Measurements from ENCODE around the gene BAZ1B.
"Not testable (repeated sequence)": the region's sequence is repeated elsewhere in the genome, so short reads cannot be mapped to it uniquely, and the experiment has no call there.

BAZ1B gene

DNA sequence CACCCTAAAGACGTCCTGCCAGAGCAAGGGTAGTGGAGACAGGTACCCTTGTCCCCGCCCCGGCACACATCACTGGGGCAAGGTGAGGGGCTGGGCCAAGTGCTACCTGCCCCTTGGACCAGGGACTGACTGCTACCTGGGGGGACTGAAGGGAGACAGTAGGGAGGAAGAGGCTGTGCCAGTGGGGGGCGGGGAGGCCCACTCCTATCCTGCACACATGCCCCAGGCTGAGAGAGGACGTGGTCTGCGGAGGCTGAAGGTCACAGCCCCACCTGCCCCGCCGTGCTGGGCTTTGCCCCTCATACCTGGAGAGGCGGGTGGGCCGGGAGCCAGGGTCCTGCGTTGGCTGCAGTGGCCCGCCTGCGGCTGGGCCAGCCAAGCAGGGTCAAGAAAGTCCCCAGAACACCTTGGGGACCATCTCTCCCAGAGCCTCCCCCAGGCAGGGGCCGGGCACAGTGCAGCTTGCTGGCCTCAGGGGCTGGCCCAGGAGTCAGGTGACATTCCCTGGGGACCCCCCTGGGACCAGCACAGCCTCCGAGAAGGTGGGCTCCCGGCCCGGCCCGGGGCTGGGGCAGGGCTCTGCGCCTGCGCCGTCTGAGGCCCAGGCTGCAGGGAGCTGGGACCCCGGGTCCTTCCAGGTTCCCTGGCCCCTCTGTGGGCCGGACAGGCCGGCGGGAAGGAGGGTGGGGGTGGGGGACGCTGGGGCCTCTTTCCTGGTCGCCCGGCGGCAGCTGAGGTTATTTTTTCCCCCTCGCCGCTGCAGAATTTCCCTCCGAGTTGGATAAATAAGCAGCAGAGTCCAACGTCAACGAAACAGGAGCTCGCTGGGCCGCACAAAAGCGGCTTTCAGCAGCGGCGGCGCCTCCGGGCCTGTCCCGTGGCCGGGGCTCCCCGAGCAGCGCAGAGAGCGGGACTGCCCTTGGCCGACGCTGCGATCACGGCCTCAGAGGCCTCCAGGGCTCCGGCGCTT, 98.3 kb downstream of the BAZ1B start:
- no peak for DNase-seq

DNA sequence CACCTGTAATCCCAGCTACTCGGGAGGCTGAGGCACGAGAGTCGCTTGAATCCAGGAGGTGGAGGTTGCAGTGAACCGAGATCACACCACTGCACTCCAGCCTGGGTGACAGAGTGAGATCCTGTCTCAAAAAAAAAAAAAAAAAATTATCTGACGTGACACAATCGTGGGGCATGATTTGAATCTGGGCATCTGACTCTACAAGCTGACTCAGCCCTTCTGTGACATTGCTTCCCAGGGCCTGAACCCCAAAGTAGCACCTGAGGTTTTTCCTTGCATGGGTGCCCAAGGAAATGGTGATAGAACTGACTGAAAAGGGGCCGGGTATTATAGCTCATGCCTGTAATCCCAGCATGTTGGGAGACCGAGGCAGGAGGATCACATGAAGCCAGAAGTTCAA, 101.5 kb downstream of the BAZ1B start:
- not testable (repeated sequence) for DNase-seq

DNA sequence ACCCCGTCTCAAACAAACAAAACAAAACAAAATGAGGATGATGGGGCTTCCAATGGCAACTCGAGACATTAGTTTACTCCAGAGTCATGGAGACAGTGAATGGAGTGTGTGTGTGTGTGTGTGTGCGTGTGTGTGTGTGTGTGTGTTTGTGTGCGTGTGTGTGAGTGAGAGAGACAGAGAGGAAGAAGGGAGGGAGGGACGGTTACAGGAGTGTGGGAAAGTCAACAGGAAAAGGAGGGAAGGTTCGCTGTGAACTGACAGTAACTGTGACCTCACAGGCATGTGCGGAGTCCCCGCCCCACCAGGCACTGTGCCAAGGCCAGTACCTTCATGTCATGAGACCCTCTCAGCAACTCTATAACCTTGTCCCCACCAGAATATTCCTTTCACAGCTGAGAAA, 102.1 kb downstream of the BAZ1B start:
- DNase-seq = not testable (repeated sequence)

DNA sequence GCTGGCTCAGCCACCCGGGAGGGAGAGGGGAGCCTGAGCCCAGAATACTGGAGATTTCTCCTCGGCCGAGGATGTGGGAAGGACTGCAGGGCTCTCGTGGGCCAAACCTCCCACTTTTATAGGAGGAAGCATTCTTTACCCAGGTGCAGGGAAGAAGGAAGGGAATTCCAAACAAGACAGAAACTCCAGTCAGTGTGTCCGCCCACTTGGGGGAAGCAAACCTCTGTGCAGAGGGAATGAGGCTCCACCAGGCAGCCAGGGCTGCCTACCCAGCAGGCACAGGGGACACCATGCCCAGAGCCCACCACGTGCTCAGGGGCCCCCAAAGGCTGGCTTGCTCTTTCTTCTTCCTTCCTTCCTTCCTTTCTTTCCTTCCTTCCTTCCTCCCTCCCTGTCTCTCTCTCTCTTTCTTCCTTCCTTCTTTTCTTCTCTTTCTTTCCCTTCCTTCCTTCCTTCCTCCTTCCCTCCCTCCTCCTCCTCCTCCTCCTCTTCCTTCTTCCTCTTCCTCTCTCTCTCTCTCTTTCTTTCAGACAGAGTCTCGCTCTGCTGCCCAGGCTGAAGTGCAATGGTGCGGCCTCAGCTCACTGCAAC, 103.9 kb downstream of the BAZ1B start:
- no peak for DNase-seq

DNA sequence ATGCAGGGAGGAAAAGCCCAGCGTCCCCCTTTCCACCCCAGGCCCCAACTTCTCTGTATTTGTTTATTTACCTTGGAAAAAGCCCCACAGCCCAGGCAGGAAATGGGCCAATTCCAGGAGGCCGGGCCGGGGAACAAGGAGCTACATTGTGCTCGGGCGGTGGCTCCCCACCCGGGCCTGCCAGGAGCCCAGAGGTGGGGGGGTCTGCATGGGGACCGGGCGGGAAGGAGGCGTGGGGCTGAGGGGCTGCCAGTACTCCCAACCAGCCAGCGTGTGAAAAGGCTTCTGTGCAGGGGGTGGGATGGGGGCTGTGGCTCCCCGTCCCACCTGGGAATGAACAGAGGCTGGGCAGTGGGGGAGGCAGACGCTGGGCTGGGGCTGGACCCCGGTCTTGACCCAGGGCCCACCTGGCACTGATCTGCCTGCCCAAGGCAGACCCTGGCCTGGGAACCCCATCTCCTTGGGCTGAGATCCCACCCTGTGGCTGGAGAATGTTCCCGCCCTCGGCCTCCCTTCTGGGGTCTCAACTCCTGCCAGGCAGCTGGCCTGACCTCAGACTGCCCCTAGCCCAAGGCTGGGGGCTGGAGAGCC, 111.5 kb downstream of the BAZ1B start:
- DNase-seq = not testable (repeated sequence)

DNA sequence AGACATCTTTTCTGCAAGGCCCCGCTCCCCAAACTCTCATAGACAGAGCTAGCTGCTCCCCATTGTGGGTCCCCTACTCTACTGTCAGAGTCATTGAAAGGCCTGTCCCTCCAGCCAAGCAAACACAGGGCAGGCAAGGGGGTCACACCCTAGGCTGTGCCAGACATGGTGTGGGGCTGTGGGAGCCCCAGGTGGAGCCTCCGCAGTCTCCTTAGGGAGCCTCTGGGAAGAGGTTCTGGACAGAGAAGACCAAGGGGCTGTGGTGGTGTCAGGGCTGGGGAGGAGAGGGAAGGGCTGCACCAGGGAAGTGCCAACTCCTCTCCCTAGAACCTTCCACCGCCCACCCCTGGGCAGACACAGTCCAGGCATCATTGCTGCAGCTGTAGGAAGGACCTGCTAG, 117.2 kb downstream of the BAZ1B start:
- DNase-seq = not testable (repeated sequence)

DNA sequence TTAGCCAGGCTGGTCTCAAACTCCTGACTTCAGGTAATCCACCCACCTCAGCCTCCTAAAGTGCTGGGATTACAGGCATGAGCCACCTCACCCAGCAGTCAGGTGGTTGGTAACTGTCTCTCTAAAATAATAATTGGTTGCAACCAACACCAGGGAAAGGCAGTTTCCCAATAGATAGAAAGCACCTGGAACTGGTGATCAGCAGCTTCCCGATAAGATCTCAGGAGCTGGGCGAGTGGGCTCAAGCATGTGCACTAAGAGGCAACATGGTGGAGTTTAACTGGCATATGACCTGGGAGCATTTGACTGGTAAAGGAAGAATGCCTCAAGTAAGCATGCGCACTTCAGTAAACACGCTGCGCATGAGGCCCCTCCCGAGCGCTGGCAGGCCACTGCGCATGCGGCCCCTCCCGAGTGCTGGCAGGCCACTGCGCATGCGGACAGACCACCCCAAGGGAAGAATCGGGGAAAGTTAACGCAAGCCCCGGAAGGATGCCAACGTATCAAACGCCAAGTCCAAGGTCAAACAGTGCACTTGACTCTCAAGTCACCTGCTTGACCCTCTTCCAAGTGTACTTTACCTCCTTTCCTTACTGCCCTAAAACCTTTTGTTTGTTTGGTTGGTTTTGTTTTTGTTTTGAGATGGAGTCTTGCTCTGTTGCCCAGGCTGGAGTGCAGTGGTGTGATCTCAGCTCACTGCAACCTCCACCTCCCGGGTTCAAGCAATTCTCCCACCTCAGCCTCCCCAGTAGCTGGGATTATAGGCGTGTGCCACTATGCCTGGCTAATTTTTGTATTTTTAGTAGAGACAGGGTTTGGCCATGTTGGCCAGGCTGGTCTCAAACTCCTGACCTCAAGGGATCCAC, 122.7 kb downstream of the BAZ1B start:
- peak; percentile 80 to 81 for DNase-seq

DNA sequence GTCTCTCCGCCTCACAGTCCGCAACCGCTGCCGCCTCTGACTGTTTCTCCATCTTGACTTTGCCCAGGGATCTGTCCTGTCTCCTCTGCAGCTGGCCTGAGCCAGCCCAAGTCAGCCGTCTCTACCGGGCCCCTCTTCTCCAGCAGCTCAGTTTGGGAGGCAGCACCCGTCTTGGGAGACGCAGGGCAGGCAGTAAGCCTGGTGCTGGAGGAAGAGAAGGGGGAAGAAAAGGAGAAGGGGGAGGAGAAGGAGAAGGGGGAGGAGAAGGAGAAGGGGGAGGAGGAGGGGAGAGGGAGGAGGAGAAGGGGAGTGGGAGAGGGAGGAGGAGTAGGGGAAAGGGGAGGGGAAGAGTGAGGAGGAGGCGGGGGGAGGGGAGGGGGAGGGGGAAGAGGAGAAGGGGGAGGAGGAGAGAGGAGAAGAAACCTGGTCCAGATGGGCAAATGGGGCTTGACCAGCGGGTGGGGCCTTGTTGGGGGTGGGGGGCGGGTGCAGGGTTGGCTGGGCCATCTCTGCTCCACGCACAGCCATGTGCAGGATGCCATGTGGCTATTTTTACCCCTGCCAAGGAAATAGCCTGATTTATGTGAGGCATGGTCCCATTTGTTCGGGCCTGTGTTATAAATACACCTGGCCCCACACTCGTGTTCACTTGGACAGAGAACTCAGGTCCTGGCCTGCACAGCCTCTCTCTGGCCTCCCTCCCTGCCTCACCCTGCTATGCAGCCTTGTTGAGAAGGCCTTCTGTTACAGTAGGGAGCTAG, 124.4 kb downstream of the BAZ1B start:
- no peak for DNase-seq

DNA sequence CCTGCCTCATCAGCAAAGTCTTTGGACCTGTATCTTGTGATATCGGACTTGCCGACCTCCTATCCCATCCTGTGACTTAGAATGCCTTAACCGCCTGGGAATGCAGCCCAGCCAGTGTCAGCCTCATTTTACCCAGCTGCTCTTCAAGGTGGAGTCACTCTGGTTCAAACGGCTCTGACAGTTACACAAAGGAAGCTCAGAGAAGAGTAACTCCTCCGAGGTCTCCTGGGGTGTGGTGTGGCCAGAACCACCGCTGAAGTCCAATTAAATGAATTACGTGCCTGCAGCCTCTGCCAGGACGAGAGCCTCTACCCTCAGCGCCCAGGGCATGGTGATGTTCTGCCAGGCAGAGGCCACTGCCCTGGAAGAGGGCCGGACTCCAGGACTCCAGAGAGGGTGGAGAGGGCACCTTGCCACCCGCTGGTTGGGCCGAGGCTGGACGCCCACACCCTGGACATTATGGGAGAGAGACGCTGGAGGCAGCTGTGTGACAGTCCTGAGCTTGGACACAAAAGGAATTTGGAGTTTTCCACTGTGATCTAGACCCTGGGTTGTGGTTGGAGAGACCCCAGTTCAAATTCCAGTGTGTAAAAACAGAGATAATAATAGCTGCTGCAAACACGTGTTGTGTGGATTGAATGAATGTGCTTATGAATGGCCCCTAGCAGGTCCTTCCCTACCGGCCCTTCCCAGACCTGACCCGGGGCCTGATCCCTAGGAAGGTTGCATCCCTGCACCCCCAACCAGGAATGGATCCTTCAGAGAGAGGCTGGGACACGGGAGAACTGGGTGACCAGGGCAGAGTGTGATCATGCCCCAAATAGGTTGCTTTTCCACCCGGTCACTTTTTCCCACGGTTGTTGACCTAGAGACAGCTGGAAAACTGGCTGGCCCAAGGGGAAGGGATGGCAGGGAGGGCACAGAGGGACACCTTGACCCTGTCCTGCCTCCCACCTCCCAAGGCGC, 126.3 kb downstream of the BAZ1B start:
- DNase-seq = no peak

DNA sequence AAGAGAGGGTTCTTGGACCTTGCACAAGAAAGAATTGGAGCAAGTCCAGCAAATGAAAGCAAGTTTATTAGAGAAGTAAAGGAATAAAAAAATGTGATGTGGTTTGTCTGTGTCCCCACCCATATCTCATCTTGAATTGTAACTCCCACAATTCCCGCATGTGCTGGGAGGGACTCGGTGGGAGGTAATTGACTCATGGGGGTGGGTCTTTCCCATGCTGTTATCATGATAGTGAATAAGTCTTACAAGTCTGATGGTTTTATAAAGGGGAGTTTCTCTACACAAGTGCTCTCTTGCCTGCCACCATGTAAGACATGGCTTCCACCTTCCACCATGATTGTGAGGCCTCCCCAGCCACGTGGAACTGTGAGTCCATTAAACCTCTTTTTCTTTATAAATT, 127.7 kb downstream of the BAZ1B start:
- no peak for DNase-seq

DNA sequence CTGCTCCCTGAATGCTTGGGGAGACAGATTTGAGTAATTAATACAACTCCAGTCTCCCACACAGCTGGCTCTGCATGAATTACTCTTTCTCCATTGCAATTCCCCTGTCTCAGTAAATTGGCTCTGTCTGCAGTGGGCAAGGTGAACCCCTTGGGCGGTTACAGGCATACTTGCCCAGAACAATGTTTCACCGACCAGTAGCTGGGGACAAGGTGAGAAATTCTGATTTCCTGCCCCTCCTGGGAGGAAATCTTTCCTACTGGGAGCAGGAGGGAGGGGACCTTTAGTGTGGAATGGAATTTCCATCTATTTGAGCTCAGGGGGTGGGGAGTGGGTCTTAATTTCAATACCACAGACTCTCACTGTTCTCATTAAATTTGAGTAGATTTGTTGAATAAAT, 130.7 kb downstream of the BAZ1B start:
- DNase-seq = no peak
